GM18526 (cell line): Measurements from ENCODE around the gene SLC44A4.
A peak's percentile ranks its signal among the peaks of the same experiment; 100 is the strongest.

Source experiments
- POLR2A ChIP-seq: IDR thresholded peaks from 3 replicates; pipeline ENCODE4 v1.6.1; 2011; ENCODE audit not compliant: insufficient read length; ENCODE audit errors: extremely low read depth

Gene SLC44A4

DNA sequence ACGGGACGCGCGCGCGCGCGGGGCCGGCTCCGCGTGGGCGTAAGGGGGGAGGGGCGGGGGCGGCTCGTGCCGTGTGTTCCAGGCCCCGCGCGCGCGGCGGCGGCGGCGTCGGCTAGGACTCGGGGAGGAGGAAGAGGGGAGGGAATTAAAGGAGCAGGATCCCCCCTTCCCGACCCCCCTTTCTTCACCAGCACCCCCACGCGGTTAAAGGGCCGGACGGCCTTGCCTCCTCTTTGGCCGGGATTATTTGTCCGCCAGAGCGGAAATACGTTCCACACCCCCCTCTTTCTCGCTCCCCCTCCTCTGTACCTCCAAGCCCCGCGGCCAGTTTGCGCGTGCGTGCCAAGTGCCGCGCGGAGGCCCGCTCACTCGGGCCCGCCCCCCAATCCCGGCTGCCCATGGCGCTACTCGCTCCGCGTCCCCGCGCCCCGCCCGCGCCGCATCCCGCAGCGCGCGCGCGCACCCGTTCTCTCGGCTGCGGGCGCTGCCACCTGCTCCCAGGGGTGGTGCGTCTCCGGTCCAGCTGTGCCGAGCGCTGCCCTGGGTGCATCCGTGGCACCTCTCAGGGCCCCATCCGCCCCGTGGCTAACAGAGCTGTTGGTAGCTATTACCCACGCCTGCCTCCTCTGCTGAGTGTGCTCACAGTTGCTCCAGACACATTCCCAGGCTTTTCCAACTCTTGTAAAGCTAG, 23.3 kb upstream of the SLC44A4 start, which contains the start of gene ZBTB12:
Gene ZBTB12, minus strand, starts transcription at position 134 of the 691 bp plus-strand sequence. CDS start 781 bp downstream, outside the sequence.
- peak; percentile 46 for TF ChIP-seq POLR2A

DNA sequence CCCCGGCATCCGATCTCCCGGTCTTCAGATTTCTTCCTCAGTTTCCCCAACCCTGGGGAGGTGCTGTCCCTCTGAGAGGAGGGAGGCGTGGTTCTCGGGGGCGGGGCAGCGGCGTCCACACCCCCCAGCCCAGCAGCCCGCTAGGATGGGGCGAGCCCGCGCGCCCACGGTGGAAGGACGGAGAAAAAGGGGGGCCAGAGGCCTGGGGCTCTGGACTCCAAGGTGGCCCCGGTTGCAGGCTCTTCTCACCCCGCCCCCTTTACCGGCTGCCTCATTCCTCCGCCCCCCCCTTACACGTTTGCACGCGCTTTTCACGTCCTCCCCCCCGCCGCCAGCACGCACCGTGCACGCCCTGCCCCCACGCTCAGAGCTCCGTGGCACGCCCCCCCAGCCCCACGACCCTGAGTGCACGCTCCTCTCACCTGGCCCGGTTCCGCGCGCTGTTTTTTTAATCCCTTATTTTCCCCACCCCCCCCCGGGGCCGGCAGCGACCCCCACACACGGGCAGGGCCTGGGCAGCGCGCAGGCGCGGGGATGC, 22.7 kb upstream of the SLC44A4 start:
- no peak for TF ChIP-seq POLR2A

DNA sequence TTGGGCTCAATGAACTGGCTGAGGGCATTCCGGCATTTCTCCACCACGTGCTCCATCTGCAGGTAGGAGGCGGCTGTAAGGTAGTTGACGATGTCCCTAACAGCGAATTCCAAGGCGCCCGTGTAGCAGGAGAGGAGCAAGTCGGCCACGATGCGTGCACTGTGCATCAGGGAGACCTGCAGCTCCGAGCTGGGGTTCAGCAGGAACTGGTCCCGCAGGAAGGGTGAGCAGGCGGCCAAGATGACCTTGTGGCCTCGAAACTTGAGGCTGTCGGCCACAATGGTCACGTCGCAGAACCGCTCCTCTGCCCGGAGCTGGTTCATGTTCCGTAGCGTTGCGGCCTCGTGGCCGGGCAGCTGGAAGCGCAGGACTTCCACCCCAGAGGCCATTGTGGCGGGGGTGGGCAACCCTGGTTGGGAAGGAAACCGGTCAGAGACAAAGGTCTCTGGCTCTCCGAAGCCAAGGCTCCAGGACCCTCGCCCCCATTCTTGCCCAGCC, 22.2 kb upstream of the SLC44A4 start:
- TF ChIP-seq POLR2A, result no peak

DNA sequence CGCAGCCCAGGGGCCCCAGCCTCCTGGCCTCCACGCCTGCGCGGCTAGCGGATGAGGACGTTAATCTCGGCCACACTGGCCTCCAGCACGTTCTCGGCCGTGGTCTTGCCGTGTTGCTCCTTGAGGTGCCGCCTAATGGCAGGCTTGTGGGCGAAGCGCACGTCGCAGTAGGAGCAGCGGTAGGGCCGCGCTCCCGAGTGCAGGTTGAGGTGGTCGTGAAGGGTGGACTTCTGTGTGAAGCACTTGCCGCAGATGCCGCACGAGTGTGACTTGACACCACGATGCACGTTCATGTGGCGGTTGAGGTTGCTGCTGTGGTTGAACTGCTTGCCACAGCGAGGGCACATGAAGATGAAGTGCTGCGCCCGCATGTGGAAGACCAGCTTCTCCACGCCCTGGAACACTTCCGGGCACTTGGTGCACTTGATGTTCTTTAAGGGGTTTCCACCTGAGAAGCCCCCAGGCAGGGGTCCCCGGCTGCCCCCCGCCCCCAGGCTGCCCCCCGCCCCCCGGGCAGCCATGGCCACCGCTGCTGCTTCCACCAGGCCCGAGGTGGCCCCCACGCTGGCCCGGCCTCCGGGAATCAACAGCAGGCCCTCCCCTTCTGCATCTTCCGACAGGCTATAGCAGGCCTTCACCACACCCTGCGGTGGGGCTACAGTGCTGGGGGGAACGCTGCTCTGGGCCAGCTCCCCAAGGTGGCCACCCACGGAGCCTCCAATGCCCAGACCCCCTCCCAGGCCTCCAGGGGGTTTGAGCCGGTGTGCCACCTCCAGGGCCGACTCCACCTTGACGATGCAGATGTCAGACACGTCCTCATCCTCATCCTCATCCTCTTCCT, 21.3 kb upstream of the SLC44A4 start:
- TF ChIP-seq POLR2A, result no peak

DNA sequence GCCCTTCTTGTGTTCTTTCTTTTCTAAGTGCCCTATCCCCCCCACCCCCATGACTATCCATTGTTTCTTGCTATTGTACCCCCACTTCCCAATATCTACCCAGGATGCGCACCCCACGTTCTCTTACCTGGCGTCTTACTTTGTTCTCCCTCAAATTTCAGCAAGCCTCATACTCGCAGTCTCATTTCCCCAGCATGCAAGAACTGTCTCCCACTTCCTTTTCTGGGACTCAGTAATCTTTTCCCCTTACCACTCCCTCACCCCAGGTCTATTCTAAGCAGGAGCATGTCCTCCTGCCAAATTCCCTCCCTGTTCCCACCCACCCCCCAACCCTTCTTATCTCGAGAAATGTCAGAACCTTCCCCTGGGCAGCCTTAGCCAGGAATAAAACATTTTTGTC, 20.4 kb upstream of the SLC44A4 start:
- no peak for TF ChIP-seq POLR2A

DNA sequence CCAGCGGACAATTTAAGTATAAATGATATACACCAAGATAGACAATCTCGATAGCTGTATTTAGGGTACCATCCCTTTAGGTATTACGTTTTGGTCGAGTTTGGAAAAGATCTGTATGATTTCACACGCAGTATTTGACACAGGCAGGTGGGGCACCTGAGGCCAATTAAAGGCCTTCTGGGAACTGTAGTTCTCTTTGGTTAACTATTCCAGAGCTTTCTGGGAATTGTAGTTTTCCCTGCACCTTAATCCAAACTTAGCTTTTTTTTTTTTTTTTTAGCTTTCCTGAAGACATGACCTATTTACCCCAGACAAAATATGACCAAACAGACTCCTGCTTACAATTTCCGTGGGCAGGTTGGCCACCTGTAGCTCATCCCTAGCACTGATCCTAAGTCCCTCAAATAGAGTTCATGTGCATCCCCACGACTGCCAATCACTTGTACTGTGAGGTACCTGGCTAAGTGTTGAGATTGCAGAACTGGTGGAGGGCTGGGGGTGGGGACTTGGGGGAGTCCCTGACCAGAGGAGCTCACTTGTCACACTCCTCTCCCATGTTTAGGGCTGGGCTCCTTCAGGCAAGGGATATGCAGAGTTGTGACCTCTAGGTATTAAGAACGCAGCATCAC, 19.7 kb upstream of the SLC44A4 start:
- no peak for TF ChIP-seq POLR2A

DNA sequence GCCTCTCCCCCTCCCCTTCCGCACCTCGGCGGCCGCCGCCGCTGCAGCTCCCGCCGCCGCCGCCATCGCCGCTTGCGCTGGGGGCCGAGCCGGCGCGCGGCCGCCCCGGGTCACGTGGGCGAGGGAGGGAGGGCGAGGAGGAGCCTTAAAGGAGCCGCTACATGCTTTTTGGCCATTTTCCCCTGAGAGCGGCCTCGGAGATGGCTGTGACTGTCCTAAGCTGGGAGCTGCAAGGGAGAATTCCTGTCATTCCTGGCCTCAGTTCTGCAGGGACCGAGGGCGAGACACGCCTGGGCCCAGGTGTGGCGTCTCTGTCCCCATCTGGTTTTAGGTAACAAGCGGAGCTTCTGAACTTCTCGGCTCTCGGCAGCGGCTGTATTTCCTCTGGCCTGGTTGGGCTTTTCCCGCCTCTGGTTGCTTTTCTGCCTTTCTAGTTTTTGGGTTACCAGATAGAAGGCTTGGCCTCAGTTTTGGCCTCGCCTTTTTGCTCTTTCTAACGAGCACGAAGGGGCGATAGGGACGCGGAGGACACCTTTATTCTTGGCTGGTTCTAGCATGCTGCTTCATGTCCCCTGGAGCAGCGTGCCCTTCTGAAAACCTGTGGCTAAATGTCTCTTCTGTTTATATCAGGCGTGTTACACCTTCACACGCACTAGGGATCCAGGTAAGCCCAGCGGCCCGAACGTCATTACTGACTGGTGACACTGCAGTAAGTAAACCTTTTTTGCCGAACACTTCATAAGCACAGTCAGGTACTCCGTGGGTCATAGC, 19.0 kb upstream of the SLC44A4 start, which contains the start of gene EHMT2:
Gene EHMT2, minus strand, starts transcription at position 87 of the 771 bp plus-strand sequence. Its CDS starts 21 bp downstream, at position 66.
- TF ChIP-seq POLR2A, result no peak

DNA sequence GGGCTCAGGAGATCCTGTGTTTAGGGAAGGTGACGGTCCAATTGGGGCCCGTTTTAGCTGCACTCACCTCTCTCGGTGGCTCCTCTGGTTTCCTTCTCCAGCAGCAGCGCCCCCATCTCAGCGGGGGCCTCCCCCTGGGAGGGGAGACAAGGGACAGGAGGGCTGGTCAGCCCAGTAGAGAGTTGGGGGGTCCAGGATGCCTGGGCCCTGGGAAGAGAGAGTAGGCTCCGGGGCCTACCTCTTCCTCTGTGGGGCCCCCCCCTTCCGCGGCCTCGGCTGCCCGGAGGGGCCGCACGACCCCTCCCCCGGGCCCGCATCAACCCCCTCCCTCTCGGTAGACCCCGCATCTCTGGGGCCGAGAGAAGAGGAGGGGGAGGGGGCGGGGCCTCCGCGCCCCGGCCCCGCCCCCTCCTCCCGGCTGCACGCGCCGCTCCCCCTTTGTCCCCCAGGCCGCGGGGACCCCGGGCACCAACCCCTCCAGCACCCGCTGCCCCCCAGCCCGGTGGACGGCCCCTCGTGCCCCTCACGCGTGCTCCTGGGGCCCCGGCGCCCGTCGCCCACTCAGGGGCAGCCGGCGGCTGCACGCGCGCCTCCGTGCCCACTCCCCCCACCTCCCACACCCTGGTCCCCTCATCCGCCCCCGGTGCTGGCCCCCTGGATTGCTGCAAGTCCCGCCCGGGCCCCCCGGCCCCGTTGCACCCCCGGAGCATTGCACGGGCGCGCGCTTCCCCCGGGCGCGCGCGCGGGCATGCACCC, 18.2 kb upstream of the SLC44A4 start:
- TF ChIP-seq POLR2A, result no peak

DNA sequence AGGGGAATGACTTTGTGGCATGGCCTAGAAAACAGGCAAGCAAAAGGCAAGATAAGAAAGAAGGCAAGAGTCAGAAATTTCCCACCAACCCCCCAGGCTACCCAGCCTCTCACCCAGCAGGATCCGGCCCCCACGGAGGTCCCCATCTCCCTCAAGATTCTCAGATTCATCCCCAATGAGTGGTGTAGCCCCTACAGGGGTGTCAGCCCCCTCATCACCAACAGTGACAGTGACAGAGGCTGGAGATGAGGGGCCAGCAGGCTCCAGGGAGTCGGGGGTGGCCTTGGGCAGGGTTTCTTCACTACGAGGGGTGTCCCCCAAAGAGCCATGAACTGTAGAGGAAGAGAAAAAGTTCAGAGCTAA, 17.7 kb upstream of the SLC44A4 start:
- TF ChIP-seq POLR2A, result no peak

DNA sequence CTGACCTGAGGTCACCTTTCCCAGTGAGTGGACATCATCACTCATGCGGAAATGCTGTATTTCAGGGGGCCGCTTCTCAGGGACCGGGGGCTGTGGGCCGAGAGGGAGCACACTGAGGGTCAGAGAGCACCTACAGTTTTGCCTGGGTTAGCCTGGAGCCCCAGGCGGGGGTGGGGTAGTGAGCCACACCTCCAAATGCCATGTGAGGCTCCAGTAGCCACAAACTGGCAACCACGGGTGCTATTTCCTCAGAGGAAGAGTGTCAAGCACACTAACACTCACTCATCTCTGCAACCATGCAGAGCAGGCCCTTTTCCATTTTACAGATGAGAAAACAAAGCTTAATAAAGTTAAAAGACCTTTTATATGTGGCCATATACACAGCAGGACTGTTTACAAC, 14.0 kb upstream of the SLC44A4 start:
- TF ChIP-seq POLR2A, result no peak

DNA sequence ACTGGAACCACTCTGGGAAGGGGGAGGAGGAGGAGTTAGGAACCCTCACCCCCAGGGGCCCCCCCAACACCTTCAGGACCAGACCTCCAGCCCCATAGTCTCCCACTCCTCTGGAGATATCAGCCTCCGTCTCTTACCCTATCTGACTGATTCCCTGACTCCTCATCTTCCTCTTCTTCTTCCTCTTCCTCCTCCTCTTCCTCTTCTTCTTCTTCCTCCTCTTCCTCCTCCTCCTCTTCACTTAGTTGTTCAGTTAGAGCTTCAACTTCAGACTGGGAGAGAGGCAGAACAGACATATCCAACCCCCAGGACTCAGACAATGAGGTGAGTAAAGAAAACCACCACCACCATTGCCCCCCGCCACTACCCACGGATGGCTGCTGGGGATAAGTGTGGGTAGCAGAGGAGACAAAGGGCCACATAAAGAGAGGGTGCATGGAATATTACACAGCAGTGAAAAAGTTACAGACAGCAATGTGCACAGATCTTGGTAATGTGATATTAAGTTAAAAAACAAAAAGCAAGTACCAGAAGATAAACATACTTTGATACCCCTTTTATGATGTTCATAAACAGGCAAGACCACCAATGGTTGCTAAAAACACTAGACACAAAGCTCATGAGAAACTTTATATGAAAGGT, 10.7 kb upstream of the SLC44A4 start:
- TF ChIP-seq POLR2A, result no peak

DNA sequence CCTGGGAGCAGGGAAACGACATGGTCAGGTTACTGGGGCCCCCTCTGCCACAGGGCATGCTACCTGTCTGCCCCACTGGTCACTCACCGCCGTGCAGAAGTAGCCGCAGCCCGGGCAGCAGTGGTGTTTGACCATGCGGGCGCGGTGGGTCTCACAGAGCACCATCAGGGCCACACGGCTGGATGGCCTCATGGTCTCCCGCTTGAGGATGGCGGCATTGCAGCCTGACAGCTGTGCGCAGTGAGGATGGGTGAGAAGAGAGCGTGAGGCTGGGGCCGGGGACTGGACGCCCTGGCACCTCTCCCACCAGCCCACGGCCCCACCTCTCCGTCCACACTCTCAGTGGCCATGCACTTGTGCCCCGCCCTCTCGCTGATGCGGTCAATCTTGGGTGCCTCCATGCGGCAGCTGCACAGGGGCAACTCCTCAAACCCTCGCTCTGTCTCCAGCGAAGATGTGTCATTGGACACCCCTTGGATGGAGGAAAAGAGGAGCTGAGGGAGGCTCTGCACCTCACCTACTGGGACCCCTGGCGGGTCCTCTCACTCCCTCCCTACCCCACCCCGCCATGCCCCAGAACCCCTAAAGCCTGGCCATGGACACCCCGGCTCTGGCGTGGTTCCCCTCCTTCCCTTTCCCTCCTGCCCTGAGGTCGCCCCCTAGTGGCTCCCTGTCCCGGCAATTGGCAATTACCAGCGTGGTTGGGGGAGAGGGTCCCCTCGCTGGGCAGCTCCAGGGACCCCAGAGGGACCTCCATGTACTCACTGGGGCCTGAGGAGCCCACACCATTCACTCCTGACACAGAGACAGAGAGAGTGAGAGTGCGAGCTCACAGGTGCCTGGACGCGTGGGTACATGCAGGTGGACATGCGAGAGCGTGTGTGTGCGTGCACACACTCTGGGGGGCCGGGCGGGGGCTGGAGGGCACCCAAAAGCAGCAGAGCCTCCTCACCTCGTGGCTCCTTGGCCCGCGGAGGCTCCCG, 9.8 kb upstream of the SLC44A4 start:
- TF ChIP-seq POLR2A, result no peak

DNA sequence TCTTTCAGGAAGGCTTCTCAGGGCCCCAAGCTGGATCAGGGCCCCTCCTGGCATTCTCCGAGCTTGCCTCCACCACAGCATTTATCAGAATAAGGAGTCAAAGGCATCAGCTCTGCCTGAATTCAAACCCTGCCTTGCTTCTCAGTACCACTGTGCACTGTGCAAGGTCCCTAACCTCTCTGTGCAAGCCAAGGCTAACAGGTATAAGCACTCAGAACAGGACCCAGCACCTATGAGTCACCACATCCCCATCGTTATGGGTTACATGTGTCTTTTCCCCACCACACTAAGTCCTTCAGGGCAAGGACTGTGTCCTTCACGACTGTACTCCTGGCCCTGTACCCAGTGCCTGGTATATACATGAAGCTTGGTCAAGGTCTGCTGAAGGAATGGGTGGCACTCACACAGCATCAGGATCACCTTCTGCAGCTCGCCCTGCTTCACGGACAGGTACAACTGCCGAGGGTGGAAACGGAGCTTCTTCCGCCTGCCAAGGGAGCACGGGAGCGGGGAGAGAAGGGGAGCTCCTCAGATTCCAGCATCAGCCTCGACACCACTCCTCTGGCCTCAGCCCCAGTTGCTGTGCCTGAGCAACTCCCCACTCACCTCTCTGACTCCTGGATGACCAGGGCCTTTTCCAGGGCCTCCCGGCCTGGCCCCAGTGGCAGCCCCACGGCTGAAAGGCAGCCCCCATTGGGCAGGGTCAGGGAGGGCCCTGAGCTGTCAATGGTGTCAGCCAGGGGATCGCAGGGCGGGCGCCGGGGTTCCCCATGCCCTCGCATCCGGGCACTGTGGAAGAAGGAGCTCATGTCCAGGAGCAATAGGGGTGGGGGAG, 8.6 kb upstream of the SLC44A4 start:
- TF ChIP-seq POLR2A, result no peak
